Activated B cell treated with CpG ODN at 0.5 μM for 24 hours (primary cell): ENCODE results near the gene ZFAND4. TPM values are rescaled to one million over a fixed set of nuclear protein-coding genes. Genes with fewer than 3 reads are reported as not detected.

Experiments used
- ATAC-seq: fragments of 200-7000 bp; cut with Tn5 transposase; one replicate; pipeline ENCODE4 v1.10.0; 2021; ENCODE audit warnings: low read depth, mild to moderate bottlenecking, moderate library complexity
- CTCF ChIA-PET: fragments of 350-600 bp; sonication (Branson Sonifier 250); formaldehyde crosslinking; loops from one replicate; lab custom pipeline; 2021; ENCODE audit warnings: antibody characterized with exemption; lab: Charles Lee
- POLR2A ChIA-PET: fragments of 350-600 bp; sonication (Branson Sonifier 250); formaldehyde crosslinking; loops from one replicate; lab custom pipeline; 2021; ENCODE audit warnings: antibody characterized with exemption; lab: Charles Lee
- DNase-seq: peaks from one replicate; pipeline ENCODE4 v3.0.0; 2022
- H3K27ac Mint-ChIP-seq: one replicate; pipeline ENCODE4 v1.8.0; 2020; ENCODE audit warnings: mixed read lengths
- H3K27me3 Mint-ChIP-seq: one replicate; pipeline ENCODE4 v1.8.0; 2021; ENCODE audit warnings: mixed read lengths
- H3K36me3 Mint-ChIP-seq: one replicate; pipeline ENCODE4 v1.8.0; 2021; ENCODE audit warnings: low read depth, mixed read lengths
- H3K4me1 Mint-ChIP-seq: one replicate; pipeline ENCODE4 v1.8.0; 2021; ENCODE audit warnings: mixed read lengths
- H3K4me3 Mint-ChIP-seq: one replicate; pipeline ENCODE4 v1.8.0; 2020; ENCODE audit warnings: mild to moderate bottlenecking, mixed read lengths
- H3K9me3 Mint-ChIP-seq: one replicate; pipeline ENCODE4 v1.8.0; 2020; ENCODE audit warnings: mixed read lengths
- intact Hi-C: fragments of 100-400 bp; cut with micrococcal nuclease; formaldehyde crosslinking; loops from one replicate; pipeline ENCODE4 v1.15.1; 2024
- total RNA-seq: library from RNA; stranded (reverse); gene quantifications from 2 replicates; pipeline ENCODE4 v1.2.3, GENCODE V29; 2022
- TF ChIP-seq, protein P1 (sequence below): fragments of 200-600 bp; IDR thresholded peaks from one replicate; pipeline ENCODE4 v1.8.0; 2022; ENCODE audit warnings: antibody characterized with exemption, mild to moderate bottlenecking

The ZFAND4 gene
- total RNA-seq, 1 donor from 2014 or later, result 22.1 TPM

DNA sequence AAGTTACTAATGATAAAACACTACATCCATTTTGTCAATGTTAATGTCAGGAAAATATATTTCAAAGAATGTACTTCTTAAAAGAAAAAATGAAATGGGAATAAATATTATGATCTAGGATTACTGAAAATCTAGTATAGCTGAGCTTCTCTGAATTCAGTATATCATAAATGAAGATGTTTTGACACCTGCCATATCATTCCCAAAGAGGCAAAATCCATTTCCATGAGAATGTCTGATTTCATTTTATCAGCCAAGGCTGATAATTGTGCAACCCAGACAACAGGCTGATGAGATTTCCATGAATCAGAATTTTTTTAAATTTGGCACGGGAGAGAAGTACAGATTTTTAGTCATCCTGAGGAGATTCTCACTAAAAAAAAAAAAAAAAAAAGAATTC lies 32.5 kb downstream of the ZFAND4 start:
- CTCF ChIA-PET, result no interaction called here
- H3K36me3 Mint-ChIP-seq, result peaks cover 45% of the 10 kb centered on the region
- H3K4me1 Mint-ChIP-seq, result no peaks in the 10 kb centered on the region

DNA sequence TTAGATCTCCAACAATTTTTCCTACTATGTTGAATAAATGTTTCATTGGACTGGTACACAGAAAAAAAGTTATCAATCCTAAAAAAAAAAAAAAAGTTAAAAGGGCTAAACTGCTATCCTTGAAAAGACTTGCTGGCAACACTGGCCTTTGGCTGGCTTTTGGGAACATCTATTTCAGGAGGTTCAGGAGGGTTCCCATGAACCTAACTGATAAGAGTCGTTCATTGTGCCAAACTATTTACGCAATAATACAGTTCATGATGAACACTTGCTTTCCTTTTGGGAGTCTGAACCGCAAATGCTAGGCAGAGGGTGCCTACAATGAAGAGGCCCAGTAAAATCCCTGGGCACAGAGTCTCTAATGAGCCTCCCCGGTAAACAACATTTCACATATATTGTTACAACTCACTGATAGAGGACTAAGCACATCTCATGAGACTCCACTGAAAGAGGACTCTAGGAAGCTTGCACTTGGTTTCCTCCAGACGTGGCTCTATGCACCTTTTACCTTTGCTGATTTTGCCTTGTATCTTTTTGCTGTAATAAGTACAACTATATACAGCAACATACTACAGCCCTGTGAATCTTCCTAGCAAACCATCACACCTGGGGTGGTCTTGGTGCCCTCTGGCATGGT lies 45.0 kb downstream of the ZFAND4 start:
- no peak overlapping the region for H3K4me3 Mint-ChIP-seq
- TF ChIP-seq, protein P1, sequence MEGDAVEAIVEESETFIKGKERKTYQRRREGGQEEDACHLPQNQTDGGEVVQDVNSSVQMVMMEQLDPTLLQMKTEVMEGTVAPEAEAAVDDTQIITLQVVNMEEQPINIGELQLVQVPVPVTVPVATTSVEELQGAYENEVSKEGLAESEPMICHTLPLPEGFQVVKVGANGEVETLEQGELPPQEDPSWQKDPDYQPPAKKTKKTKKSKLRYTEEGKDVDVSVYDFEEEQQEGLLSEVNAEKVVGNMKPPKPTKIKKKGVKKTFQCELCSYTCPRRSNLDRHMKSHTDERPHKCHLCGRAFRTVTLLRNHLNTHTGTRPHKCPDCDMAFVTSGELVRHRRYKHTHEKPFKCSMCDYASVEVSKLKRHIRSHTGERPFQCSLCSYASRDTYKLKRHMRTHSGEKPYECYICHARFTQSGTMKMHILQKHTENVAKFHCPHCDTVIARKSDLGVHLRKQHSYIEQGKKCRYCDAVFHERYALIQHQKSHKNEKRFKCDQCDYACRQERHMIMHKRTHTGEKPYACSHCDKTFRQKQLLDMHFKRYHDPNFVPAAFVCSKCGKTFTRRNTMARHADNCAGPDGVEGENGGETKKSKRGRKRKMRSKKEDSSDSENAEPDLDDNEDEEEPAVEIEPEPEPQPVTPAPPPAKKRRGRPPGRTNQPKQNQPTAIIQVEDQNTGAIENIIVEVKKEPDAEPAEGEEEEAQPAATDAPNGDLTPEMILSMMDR, result no peak
- no peaks in the 10 kb centered on the region for H3K4me1 Mint-ChIP-seq
- intact Hi-C loops, result no loop called here
- DNase-seq (no peak), ATAC-seq (no peak)
- H3K36me3 Mint-ChIP-seq, result peaks cover 46% of the 10 kb centered on the region
- POLR2A ChIA-PET, result no interaction called here
- CTCF ChIA-PET, result no interaction called here
- no peak overlapping the region for H3K27ac Mint-ChIP-seq
- no peaks in the 10 kb centered on the region for H3K9me3 Mint-ChIP-seq
- no peaks in the 10 kb centered on the region for H3K27me3 Mint-ChIP-seq

More for the DNA sequence above, 32.5 kb downstream of the ZFAND4 start:
- H3K27ac Mint-ChIP-seq, result no peak overlapping the region
- TF ChIP-seq, protein P1, result no peak
- no peaks in the 10 kb centered on the region for H3K9me3 Mint-ChIP-seq
- no peak for ATAC-seq
- no peak for DNase-seq
- intact Hi-C loops, result no loop called here
- H3K4me3 Mint-ChIP-seq, result no peak overlapping the region
- H3K27me3 Mint-ChIP-seq, result no peaks in the 10 kb centered on the region
- POLR2A ChIA-PET, result no interaction called here

- no peak overlapping the region for H3K27ac Mint-ChIP-seq
Measured at GRCh38 chr10:45625879-45626278, 46.7 kb downstream of the ZFAND4 start.

DNA sequence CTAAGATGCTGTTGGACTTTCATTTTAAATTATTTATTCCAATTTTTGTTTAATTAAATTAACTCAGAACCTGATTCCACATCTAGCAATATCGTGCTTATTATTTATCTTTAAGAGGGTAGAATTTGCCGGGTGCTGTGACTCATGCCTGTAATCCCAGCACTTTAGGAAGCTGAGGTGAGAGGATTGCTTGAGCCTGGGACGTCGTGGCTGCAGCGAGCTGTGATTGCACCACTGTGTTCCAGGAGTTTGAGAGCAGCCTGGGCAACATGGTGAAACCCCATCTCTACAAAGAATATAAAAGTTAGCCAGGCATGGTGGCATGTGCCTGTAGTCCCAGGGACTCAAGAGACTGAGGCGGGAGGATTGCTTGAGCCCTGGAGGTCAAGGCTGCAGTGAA lies 47.8 kb downstream of the ZFAND4 start:
- H3K36me3 Mint-ChIP-seq, result peaks cover 51% of the 10 kb centered on the region
- H3K9me3 Mint-ChIP-seq, result no peaks in the 10 kb centered on the region
- H3K4me3 Mint-ChIP-seq, result no peak overlapping the region
- intact Hi-C loops, result no loop called here
- DNase-seq (no peak), ATAC-seq (no peak)
- ChIA-PET POLR2A (no interaction called here), CTCF (no interaction called here)
- no peak overlapping the region for H3K27ac Mint-ChIP-seq
- H3K27me3 Mint-ChIP-seq, result no peaks in the 10 kb centered on the region
- TF ChIP-seq, protein P1, result no peak
- no peaks in the 10 kb centered on the region for H3K4me1 Mint-ChIP-seq

More at GRCh38 chr10:45625879-45626278, 46.7 kb downstream of the ZFAND4 start:
- ChIA-PET POLR2A (no interaction called here), CTCF (no interaction called here)
- H3K27me3 Mint-ChIP-seq, result no peaks in the 10 kb centered on the region
- H3K4me3 Mint-ChIP-seq, result no peak overlapping the region
- H3K36me3 Mint-ChIP-seq, result peaks cover 48% of the 10 kb centered on the region
- no peak for ATAC-seq
- TF ChIP-seq, protein P1, result no peak
- no peaks in the 10 kb centered on the region for H3K4me1 Mint-ChIP-seq
- DNase-seq, result no peak
- intact Hi-C loops, result no loop called here
- no peaks in the 10 kb centered on the region for H3K9me3 Mint-ChIP-seq

DNA sequence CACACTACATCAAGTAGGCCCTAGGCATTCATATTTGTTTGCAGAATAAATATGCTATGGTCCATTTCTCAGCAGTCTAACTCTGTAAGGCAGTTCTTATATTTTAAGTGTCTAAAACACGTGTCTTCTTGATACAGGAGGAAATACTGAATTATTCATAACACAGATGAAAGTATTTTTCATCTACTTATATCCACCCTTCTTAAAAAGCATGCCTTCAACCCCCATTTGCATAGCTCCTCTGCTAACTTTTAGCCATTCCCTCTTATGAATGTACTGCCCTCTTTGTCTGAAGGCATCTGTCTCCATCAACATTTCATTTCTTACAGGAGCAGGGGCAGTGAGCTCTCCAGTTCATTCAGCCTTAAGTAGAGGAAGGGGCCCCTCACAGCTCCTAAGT lies 57.7 kb downstream of the ZFAND4 start:
- CTCF ChIA-PET, result no interaction called here
- ATAC-seq (no peak), DNase-seq (no peak)
- Mint-ChIP-seq H3K27ac (no peak overlapping the region), H3K4me1 (no peaks in the 10 kb centered on the region), H3K27me3 (no peaks in the 10 kb centered on the region), H3K36me3 (peaks cover 37% of the 10 kb centered on the region), H3K4me3 (no peak overlapping the region), H3K9me3 (no peaks in the 10 kb centered on the region)
- TF ChIP-seq, protein P1, result no peak
- intact Hi-C loops, result no loop called here
- POLR2A ChIA-PET, result no interaction called here
